CD14-positive monocyte (primary cell): ENCODE measurements around the gene RAPGEF1. TPM values are rescaled to one million over a fixed set of nuclear protein-coding genes. Genes with fewer than 3 reads are reported as not detected.
"Not testable (repeated sequence)": the region's sequence is repeated elsewhere in the genome, so short reads cannot be mapped to it uniquely, and the experiment has no call there.

ENCODE experiments used
- DNase-seq, 3 donors: peaks; one replicate each; pipeline ENCODE4 v3.0.0-alpha.2; 2011 to 2022
- H2AFZ ChIP-seq: 2 replicates; pipeline ENCODE4 v1.6.0; 2012; ENCODE audit warnings: mild to moderate bottlenecking, low read depth, low read length, inconsistent platforms; ENCODE audit not compliant: insufficient read depth, poor library complexity, severe bottlenecking
- H3K27ac ChIP-seq, 2 donors: 1 replicate in 1 of 2; 2 replicates in 1 of 2; pipeline ENCODE4 v1.5.1; 2012 to 2013; ENCODE audit warnings: low read length in 2 of 2, control low read depth in 1 of 2, inconsistent platforms in 1 of 2, low read depth in 1 of 2, mild to moderate bottlenecking in 1 of 2
- H3K27me3 ChIP-seq, 2 donors: one replicate each; pipeline versions ENCODE4 v1.6.0 to v1.6.1; 2011 to 2013; ENCODE audit warnings: low read length in 2 of 2; ENCODE audit not compliant: control insufficient read depth in 2 of 2, insufficient read depth in 2 of 2
- H3K36me3 ChIP-seq, 2 donors: replicated peaks in 1 of 2; 1 replicate in 1 of 2; 2 replicates in 1 of 2; pipeline versions ENCODE4 v1.5.1 to v1.6.1; 2012 to 2013; ENCODE audit warnings: low read length in 2 of 2, control low read depth in 1 of 2, inconsistent platforms in 1 of 2, mild to moderate bottlenecking in 1 of 2; ENCODE audit not compliant: insufficient read depth in 2 of 2, control insufficient read depth in 1 of 2
- H3K4me1 ChIP-seq, 2 donors: 1 replicate in 1 of 2; 2 replicates in 1 of 2; pipeline versions ENCODE4 v1.5.1 to v1.6.1; 2012 to 2013; ENCODE audit warnings: low read length in 2 of 2, control low read depth in 1 of 2, inconsistent platforms in 1 of 2, mild to moderate bottlenecking in 1 of 2, moderate library complexity in 1 of 2; ENCODE audit not compliant: insufficient read depth in 2 of 2, control insufficient read depth in 1 of 2
- H3K4me2 ChIP-seq: replicated peaks from 2 replicates; pipeline ENCODE3; 2012; ENCODE audit warnings: low read length, moderate library complexity, mild to moderate bottlenecking; ENCODE audit not compliant: poor library complexity, severe bottlenecking; ENCODE audit errors: extremely low read depth
- H3K4me3 ChIP-seq, 3 experiments: fragments of 200-600 bp in 1 of 3; sonication (generic) in 1 of 3; replicated peaks in 1 of 3; 1 replicate in 2 of 3; 2 replicates in 1 of 3; pipeline ENCODE4 v1.5.1; 2011 to 2013; ENCODE audit warnings: low read length in 3 of 3, mild to moderate bottlenecking in 3 of 3, control low read depth in 2 of 3, low read depth in 2 of 3, inconsistent platforms in 1 of 3, moderate library complexity in 1 of 3
- H3K79me2 ChIP-seq: 2 replicates; pipeline ENCODE4 v1.6.0; 2012; ENCODE audit warnings: mild to moderate bottlenecking, control low read depth, inconsistent platforms, low read length, moderate library complexity; ENCODE audit not compliant: insufficient read depth
- H3K9ac ChIP-seq: 2 replicates; pipeline ENCODE4 v1.6.0; 2017; ENCODE audit warnings: low read length, mild to moderate bottlenecking; ENCODE audit not compliant: insufficient read depth, poor library complexity, severe bottlenecking
- H3K9me3 ChIP-seq, 2 donors: replicated peaks in 1 of 2; 1 replicate in 1 of 2; 2 replicates in 1 of 2; pipeline versions ENCODE4 v1.5.1 to v1.6.1; 2012 to 2013; ENCODE audit warnings: low read length in 2 of 2, control low read depth in 1 of 2; ENCODE audit not compliant: control insufficient read depth in 1 of 2, insufficient read depth in 1 of 2
- H4K20me1 ChIP-seq: 2 replicates; pipeline ENCODE4 v1.6.0; 2012; ENCODE audit warnings: mild to moderate bottlenecking, low read length, control low read depth, moderate library complexity; ENCODE audit not compliant: insufficient read depth
- H3K27ac Mint-ChIP-seq, 7 donors: one replicate each; pipeline ENCODE4 v1.8.0; 2020; ENCODE audit warnings: mild to moderate bottlenecking in 7 of 7, mixed read lengths in 7 of 7, moderate library complexity in 6 of 7, inconsistent platforms in 2 of 7
- H3K27me3 Mint-ChIP-seq, 3 donors: one replicate each; pipeline ENCODE4 v1.8.0; 2021 to 2022; ENCODE audit warnings: low read depth in 3 of 3, mild to moderate bottlenecking in 3 of 3, mixed read lengths in 3 of 3, moderate library complexity in 3 of 3, inconsistent platforms in 1 of 3
- H3K36me3 Mint-ChIP-seq, 2 donors: one replicate each; pipeline ENCODE4 v1.8.0; 2020; ENCODE audit warnings: mixed read lengths in 2 of 2, inconsistent platforms in 1 of 2, mild to moderate bottlenecking in 1 of 2
- H3K4me1 Mint-ChIP-seq: one replicate; pipeline ENCODE4 v1.8.0; 2020; ENCODE audit warnings: mild to moderate bottlenecking, mixed read lengths
- H3K4me3 Mint-ChIP-seq, 2 donors: one replicate each; pipeline ENCODE4 v1.8.0; 2020; ENCODE audit warnings: mild to moderate bottlenecking in 2 of 2, mixed read lengths in 2 of 2, moderate library complexity in 1 of 2
- H3K9me3 Mint-ChIP-seq, 7 donors: one replicate each; pipeline ENCODE4 v1.8.0; 2020 to 2022; ENCODE audit warnings: mixed read lengths in 7 of 7, mild to moderate bottlenecking in 6 of 7, moderate library complexity in 6 of 7, inconsistent platforms in 2 of 7
- CTCF ChIP-seq: fragments of 200-600 bp; IDR thresholded peaks from one replicate; pipeline ENCODE4 v1.8.0; 2022; ENCODE audit warnings: antibody characterized with exemption, mild to moderate bottlenecking
- WGBS: methylation state at CpG from one replicate; pipeline ENCODE4 v1.1.5; 2013; ENCODE audit warnings: missing lambda C conversion rate; ENCODE audit not compliant: insufficient coverage; 5-methylcytosine and 5-hydroxymethylcytosine counted together
- intact Hi-C, 2 donors: fragments of 100-400 bp; cut with micrococcal nuclease; formaldehyde crosslinking; loops; one replicate each; pipeline versions ENCODE4 v1.15.0 to v1.15.1; 2023
- polyA plus RNA-seq, 3 donors: library from polyadenylated mRNA; depleted of rRNA in 1 of 3; unstranded in 2 of 3; stranded (reverse) in 1 of 3; fragments of 300-500 nt in 2 of 3; fragments of >200 nt in 1 of 3; fragmentation: Illumina TruSeq in 2 of 3; gene quantifications; 1 replicate in 2 of 3; 2 replicates in 1 of 3; pipeline ENCODE4 v1.2.3, GENCODE V29; 2012 to 2021

Gene RAPGEF1
- polyA plus RNA-seq, 3 donors: 1.7 to 71.7 (median 3.0) TPM

GRCh38 chr9:131682261-131682660 lies 57.6 kb downstream of the RAPGEF1 start:
- H3K79me2 ChIP-seq: peaks cover 88% of the 10 kb centered on the region
- intact Hi-C loops: loop anchor here in 1 of 2 donors (10.0 kb wide), 1 partner anchor 53 kb away; no protein-coding TSS in a partner anchor
- H3K9ac ChIP-seq: no peak overlapping the region
- H4K20me1 ChIP-seq: peaks cover 10% of the 10 kb centered on the region
- H3K9me3 ChIP-seq: no peaks in the 10 kb centered on the region
- no peaks in the 10 kb centered on the region for H3K27me3 ChIP-seq
- H3K27me3 Mint-ChIP-seq: peaks cover 0 to 1% (median 0%) of the 10 kb centered on the region in 3 donors
- H3K4me1 Mint-ChIP-seq: peaks cover 49% of the 10 kb centered on the region
- H3K36me3 ChIP-seq: no peaks in the 10 kb centered on the region
- H3K36me3 Mint-ChIP-seq: peaks cover 28 to 58% of the 10 kb centered on the region in 2 donors
- no peak overlapping the region for H3K4me2 ChIP-seq
- peaks cover 29 to 37% of the 10 kb centered on the region in 2 donors for H3K4me1 ChIP-seq
- H3K4me3 Mint-ChIP-seq: no peak overlapping the region
- no peak overlapping the region for H2AFZ ChIP-seq
- no peak for TF ChIP-seq CTCF
- 27% methylated on average over 11 of the region's 11 CpGs for WGBS
- no peak overlapping the region for H3K27ac ChIP-seq
- no peak overlapping the region for H3K4me3 ChIP-seq
- no peak for DNase-seq
- H3K9me3 Mint-ChIP-seq: peaks cover 0 to 3% (median 0%) of the 10 kb centered on the region in 7 donors
- H3K27ac Mint-ChIP-seq: peak overlapping the region in 2 of 7 donors; percentile 12 to 44

GRCh38 chr9:131681826-131682225 lies 58.0 kb downstream of the RAPGEF1 start:
- Histone ChIP-seq H3K4me1 (peaks cover 33 to 41% of the 10 kb centered on the region in 2 donors), H3K79me2 (peaks cover 88% of the 10 kb centered on the region), H4K20me1 (peaks cover 10% of the 10 kb centered on the region)
- H3K27me3 Mint-ChIP-seq, H3K9me3 ChIP-seq, H3K9ac ChIP-seq, H3K9me3 Mint-ChIP-seq, H2AFZ ChIP-seq, H3K4me3 ChIP-seq, DNase-seq, H3K27ac ChIP-seq, H3K4me3 Mint-ChIP-seq, H3K27me3 ChIP-seq, H3K4me2 ChIP-seq, H3K36me3 ChIP-seq: not testable (repeated sequence)
- peak overlapping the region in 1 of 7 donors; percentile 12 for H3K27ac Mint-ChIP-seq
- H3K36me3 Mint-ChIP-seq: peaks cover 28 to 62% of the 10 kb centered on the region in 2 donors
- WGBS: 100% methylated on average over 1 of the region's 10 CpGs
- peaks cover 54% of the 10 kb centered on the region for H3K4me1 Mint-ChIP-seq
- intact Hi-C loops: loop anchor here in 1 of 2 donors (10.0 kb wide), 1 partner anchor 53 kb away; no protein-coding TSS in a partner anchor

- H3K9ac ChIP-seq, H3K27me3 ChIP-seq, H2AFZ ChIP-seq, H3K4me2 ChIP-seq, DNase-seq, H3K9me3 Mint-ChIP-seq, H3K9me3 ChIP-seq, H4K20me1 ChIP-seq, H3K27me3 Mint-ChIP-seq, H3K4me3 Mint-ChIP-seq, H3K36me3 ChIP-seq, H3K27ac ChIP-seq, H3K4me3 ChIP-seq: not testable (repeated sequence)
- WGBS: no CpG with 5 or more reads among the region's 5 CpGs
- Histone ChIP-seq H3K4me1 (peaks cover 41 to 48% of the 10 kb centered on the region in 2 donors), H3K79me2 (peaks cover 88% of the 10 kb centered on the region)
- intact Hi-C loops: loop anchor here in 1 of 2 donors (10.0 kb wide), 1 partner anchor 54 kb away; no protein-coding TSS in a partner anchor
- Mint-ChIP-seq H3K36me3 (peaks cover 27 to 60% of the 10 kb centered on the region in 2 donors), H3K27ac (peak overlapping the region in 1 of 7 donors; percentile 96), H3K4me1 (peaks cover 59% of the 10 kb centered on the region)
These were observed 58.8 kb downstream of the RAPGEF1 start for GRCh38 chr9:131681108-131681507.
